Activated CD8-positive, alpha-beta memory T cell treated with anti-CD3 and anti-CD28 coated beads for 48 hours (primary cell): ENCODE results near the gene INTS14.

Experiments used
- DNase-seq, 3 experiments: peaks; one replicate each; pipeline ENCODE4 v3.0.0-alpha.2; 2020; ENCODE audit warnings: low read depth in 2 of 3, low spot score in 2 of 3

INTS14 gene

GRCh38 chr15:65532738-65533051, 78.2 kb downstream of the INTS14 start:
- DNase-seq: no peak

GRCh38 chr15:65530318-65531111, 80.4 kb downstream of the INTS14 start, which contains the start of gene HACD3:
TSS of gene HACD3 (plus strand) at chr15:65530463. CDS start at chr15:65530632, 169 bp downstream.
- DNase-seq: peak; percentile 77 to 90 (median 88)

GRCh38 chr15:65529762-65530317, 81.1 kb downstream of the INTS14 start:
- no peak for DNase-seq
